Activated T-cell treated with anti-CD3 and anti-CD28 coated beads for 4 hours (primary cell): Measurements from ENCODE around the gene MACROD2.

ENCODE experiments used
- DNase-seq: peaks from one replicate; pipeline ENCODE4 v3.0.0-alpha.2; 2020

Gene MACROD2

DNA sequence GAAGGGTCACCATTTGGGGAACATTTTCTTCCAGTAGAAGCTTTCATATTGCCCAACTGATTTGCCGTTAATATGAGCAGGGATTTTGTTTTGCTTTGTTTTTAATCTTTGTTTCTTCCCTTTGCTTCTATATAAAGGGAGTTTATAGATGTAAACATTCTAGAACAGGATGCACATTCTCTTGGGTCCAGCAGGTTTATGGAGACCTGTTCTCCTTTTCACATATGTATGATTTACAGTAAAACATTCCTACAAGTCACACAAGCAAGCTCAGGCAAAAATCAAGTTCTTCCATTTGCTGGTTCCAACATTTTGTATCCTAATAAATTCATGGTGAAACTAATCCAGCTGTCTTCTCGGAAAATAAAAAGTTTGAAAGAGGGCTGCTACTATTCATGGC, 1424.5 kb downstream of the MACROD2 start:
- DNase-seq: no peak

DNA sequence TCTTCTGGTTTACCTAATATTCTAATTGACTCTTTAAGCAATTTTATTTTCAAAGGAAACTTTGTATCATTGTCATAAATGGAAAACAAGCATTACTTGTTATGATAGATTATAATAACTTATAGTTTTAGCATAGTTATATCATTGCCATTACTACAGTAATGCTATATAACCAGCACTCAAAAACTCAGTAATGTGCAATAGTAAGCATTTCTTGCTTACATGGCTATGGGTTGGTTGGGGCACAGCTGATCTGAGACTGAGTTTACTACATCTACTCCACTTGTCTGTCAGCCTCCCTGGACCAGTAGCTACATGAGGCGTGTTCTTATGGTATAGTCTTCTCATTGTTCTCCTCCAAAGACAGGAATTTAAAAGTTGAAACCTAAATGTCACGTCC, 1427.7 kb downstream of the MACROD2 start:
- DNase-seq: no peak

DNA sequence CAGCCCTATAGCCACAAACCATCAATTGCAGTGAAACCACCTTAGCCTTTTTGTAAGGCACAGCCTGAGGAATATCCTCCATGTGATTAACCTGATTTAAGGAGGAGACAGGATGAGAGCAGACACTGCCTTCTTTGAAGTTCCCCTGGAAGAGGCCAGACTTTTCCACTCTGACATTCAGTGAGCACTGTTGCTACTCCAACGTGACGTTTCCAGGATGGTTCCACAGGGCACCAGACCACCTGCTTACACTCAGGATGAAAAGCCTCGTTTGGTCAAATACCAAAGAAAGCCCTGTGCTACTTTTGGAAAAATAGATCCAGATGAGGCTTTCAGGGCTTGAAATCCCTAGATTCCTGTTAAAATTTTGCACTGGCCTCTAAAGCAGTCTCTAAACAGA, 1444.2 kb downstream of the MACROD2 start:
- DNase-seq: no peak

DNA sequence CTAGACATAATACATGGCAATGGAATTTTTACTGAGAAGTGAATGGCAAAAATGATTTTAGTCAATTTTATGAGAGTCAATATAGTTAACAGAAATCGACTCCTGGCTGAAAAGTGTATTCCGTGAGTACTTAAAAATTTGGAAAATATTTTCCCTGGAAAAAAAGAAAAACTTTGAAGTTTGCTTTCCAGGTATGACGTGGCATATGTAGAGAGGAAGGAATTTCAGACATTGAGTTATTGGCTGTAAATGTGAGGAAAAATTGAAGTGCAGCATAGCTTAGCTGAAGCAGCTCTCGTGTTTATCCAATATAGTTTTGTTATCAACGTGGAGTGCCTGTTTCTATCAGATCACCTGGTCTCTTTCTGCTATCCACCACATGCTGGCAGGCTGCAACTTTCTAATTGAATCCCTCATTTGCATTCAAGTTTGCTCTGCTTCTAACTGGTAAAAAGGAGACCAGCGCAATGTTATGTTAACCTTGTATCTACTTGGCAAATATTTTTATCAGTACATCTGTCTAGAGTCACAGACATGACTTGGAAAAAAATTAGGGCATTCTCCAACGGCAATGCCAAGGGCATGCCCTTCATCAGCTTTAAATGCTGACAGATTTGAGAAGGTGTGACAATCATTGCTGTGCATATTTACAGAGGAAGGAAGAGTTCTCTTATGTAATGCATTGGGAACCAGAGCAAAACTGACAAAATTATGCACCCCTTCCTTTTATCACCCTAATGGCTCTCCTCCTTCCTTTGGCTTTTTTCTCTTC, 1444.9 kb downstream of the MACROD2 start:
- DNase-seq: no peak

DNA sequence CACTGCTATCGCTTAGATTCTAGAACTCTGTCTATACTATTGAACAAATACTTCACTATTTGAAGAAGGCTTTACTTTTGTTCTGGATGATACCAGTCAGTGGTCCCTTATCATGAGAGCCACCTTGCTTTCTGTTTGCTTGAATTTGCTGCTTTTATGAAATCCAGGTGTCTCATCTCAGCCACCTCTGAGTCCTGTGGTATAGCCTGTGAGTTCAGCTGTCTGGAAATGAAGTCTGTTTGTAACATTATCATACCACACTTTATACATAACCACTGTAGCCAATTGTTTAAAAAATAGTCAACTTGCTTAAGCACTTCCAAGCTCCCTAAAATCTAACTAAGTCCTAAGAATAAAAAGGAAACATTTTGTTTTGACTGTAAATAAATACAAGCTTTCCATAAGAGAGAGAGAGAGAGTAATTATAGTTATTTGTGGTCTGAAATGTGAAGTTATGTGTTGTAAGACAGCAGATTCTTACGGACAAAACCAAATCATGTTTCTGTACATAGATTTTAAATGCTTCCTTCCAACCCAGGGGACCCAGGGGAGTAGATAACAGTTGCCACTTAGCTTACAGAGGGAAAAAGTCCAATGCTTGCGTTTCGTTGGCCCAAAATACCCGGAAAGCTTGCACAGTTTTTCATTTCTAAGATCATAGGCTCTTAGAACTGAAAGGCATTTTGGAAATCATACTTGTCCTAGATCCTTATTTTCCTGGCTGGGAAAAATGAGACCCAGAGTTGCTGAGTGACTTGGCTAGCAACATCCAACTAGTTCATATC, 1449.9 kb downstream of the MACROD2 start:
- DNase-seq: no peak

GRCh38 chr20:15446373-15446772, 1451.1 kb downstream of the MACROD2 start:
- DNase-seq: no peak

- DNase-seq: no peak
These were observed 1452.2 kb downstream of the MACROD2 start for GRCh38 chr20:15447549-15447948.

- no peak for DNase-seq
These were observed 1453.7 kb downstream of the MACROD2 start for GRCh38 chr20:15449061-15449460.

DNA sequence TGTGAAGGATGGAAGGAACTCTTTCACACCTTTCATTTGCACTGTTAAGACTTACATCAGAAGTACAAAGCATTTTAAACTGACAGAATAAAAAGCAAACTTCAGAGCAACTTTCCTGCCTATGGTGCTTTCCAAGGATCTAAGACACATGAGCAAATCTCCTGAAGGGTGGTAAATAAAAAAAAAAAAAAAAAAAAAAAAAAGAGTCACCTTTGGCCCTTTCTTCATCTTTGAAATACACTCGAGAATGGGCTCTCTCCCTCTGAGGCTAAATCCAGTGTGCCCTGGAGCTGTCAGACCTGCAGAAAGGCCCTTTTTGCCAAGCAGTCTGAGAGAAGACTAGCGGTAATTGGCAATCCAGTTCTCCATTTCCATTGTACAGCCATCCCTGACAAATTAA, 1455.9 kb downstream of the MACROD2 start:
- DNase-seq: no peak

- DNase-seq: no peak
These were observed 1460.0 kb downstream of the MACROD2 start for GRCh38 chr20:15455279-15455678.

GRCh38 chr20:15461938-15462337, 1466.6 kb downstream of the MACROD2 start:
- no peak for DNase-seq

DNA sequence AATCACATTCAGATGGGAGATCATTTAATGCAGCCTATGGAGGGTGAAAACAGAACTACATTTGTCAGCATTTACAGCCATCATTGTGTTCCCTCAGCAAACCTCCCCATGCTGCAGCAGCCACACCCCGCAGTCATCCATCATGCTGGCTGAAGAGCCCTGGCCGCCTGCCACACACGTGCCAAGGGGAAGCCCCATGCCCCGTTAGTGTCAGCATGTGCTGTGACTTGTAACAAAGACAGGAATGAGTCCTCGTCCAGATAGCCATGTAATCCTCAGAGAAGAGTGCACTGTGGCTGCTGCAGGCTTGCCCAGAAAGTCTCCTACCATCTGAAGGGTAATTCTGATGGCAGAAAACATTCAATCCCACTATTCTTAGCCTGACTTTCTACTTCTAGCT, 1480.2 kb downstream of the MACROD2 start:
- DNase-seq: no peak

DNA sequence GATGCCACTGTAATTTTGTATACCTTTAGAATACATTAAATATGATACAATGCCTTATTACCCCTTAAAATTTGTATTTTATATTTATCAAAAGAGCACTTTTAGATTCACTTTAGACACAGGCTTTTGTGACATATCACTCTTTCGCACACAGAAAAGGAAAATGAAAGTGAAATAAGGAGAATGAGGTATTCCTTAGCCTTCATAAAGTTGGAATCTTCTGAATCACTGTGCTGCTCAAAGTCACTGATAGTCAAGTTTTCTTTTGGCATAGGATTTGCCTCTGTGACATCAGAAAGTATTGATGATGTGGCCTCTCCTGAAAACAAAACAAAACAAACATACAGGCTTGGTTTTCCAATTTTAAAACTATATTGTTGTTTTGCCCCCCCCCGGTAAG, 1480.9 kb downstream of the MACROD2 start:
- no peak for DNase-seq

DNA sequence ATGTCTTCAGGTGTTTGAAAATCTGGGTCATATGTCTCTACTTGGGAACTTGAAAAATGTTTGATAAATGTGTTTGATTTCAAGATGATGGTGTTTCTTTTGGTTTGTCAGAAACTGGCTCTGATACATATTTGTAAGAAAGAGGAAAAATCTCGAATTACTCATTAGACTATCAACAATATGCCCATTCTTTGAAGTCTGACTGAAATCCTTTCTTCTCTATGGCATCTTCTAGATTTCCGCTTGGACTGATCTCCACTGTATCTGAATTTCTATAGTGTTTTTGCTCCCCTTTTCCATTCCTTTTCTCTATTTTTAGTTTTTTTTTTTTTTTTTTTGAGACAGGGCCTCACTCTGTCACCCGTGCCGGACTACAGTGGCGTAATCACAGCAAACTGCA, 1481.5 kb downstream of the MACROD2 start:
- DNase-seq: no peak

DNA sequence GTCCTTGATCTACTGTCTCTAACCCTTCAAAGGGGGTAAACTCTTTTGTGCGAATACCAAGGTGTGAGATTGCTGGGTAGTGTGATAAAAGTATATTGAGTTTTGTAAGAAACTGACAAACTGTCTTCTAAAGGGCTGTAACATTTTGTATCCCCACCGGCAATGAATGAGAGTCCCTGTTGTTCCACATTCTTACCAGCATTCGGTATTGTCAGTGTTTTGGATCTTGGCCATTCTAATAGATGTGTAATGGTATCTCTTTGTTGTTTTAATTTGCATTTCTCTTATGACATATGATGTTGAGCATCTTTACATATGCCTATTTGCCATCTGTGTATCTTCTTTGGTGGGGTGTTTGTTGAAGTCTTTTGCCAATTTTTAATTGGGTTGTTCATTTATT, 1487.2 kb downstream of the MACROD2 start:
- DNase-seq: no peak

DNA sequence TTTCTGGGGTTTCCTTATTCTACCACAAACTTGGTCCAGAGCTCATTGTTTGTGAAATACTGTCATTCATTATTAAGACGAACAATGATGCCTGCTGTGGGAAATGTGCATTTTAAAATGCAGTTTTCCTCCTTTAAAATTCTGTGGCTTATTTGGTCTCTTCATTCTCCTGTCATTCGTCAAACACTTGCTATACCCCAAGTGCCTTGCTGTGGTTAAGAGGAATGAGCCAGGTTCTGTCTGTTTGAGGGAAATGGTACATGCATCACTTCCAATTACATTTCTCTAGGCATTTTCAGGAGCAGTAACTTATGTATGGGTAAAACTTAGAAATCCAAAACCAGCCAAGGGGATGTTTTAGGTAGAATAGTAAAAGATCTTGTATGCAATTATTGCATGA, 1490.2 kb downstream of the MACROD2 start:
- DNase-seq: no peak

DNA sequence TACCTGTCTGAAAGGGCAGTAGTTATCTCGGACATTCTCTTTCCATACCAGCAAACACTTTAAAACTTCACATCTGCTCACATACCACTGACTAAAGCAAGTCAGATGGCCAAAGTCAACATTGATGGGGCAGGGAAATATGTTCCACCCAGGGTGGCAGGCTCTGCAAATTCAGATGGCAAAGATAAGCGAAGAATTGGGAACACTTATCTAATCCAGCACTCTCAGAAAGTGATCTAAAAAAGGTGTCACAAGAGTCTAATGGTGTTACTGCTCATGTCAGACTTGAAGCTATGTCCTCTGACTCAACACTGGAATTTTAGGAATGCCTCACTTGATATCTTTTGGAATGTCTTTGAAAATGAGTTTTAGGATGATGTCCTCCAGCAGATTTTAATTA, 1491.7 kb downstream of the MACROD2 start:
- DNase-seq: no peak

DNA sequence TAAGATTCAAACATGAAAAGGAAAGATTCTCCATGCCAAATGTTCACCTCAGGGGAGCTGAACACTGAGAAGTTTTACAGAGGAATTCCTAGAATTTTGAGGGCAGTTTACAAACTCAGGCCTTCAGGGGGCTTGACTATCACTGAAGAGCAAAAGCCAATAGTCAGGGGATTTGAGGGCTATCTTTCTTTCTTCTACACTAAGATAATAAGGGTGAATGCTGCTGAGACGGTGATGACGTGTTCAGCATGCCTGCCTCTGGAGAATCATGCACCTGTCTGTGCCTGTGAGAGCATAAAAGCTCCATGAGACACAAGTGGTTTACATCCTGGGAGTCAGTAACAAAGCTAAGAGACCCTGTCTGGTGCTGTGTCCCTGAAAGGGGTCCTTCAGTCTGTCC, 1492.4 kb downstream of the MACROD2 start:
- DNase-seq: no peak

- no peak for DNase-seq
These were observed 1496.3 kb downstream of the MACROD2 start for GRCh38 chr20:15491575-15491974.

DNA sequence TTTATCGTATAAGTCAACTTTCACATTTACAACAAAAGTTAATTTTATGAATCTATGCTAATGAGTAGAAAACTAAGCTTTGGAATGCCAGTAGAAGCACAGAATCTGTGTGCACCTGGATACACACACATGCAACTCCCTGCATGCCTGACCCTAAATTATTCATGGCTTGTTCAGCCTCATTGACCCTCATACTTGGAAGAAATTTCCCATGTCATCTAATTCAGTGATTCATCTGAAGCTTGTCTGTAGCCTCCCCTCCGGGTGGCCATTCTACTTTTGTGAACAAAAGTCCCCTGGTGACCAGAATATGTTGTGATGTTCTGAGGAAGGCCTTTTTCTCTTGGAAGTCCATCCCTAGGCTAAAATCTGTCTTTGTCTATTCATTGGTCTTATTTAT, 1499.5 kb downstream of the MACROD2 start:
- no peak for DNase-seq

DNA sequence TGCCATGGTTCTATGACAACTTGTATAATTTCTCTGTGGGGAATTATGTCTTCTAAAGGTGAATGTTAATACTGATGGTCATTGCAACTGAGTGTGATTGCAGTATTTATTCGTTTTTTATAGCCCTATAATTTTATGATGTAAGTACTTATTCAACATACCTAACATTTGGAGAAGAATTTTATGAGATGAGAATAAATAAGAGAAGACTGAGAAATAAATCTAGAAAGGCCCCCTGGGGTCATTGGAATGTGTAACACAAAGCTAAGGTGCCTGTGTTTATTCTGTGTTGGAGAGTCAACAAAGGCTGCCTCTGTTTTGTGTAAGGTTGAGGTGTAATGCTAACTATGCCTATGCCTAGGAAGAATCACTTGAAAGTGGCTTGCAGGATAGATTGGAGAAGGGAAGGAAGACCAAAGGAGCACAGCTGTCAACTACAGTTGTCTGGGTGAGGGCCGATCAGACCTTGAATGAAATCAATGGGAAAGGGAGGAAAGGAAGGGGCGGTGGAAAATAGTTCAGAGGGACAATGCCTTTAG, 1501.3 kb downstream of the MACROD2 start:
- no peak for DNase-seq

DNA sequence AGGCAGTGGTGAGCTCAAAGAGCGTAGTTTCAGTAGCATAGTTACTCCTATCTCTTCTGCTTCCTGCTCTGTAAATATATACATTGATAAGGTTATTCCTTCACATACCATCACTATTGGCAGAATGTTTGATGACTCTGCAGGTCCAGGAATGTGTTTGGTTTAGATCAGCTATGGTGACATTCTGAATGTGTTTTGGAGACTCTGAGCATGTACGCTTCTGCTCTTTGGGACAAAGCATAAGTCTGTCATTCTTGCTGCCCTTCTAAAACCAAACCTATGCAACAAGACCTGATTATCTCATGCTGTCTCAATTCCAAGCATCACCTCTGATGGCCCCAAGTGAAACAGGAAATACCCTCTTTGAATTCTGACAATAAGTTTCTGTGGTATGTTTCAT, 1503.6 kb downstream of the MACROD2 start:
- no peak for DNase-seq

DNA sequence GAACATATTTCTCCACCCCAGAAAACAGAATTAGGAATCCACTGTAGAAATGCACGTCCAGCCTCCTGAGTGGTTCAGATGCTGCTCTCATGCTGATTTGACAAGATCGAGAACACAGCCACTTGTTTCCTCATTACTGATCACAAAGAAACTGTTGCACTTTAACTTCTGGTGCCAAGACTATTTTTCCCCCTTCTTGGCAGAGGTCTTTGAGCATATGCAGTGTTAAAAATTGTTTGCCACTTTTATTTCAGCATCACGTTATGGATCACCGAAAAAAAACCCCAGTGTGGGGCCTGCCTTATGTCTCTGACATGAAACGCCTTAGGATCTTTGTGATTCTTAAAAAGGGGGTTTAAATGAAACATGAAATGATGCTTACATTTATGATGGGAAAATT, 1511.0 kb downstream of the MACROD2 start:
- DNase-seq: no peak

- DNase-seq: no peak
These were observed 1511.8 kb downstream of the MACROD2 start for GRCh38 chr20:15507151-15507550.
